AG10803 (cell line): ENCODE results near the gene SSBP4.

Source experiments
- DNase-seq: peaks from one replicate; pipeline ENCODE4 v3.0.0; 2010; ENCODE audit warnings: low read depth
- H3K4me3 ChIP-seq: 2 replicates; pipeline ENCODE4 v1.5.1; 2011; ENCODE audit warnings: mild to moderate bottlenecking, low read length, control low read depth
- TF ChIP-seq, protein P1 (sequence below): conservative IDR thresholded peaks from 2 replicates; pipeline ENCODE4 v1.5.1; 2011; ENCODE audit warnings: mild to moderate bottlenecking, low read length, control low read depth, inconsistent platforms

Gene SSBP4

DNA sequence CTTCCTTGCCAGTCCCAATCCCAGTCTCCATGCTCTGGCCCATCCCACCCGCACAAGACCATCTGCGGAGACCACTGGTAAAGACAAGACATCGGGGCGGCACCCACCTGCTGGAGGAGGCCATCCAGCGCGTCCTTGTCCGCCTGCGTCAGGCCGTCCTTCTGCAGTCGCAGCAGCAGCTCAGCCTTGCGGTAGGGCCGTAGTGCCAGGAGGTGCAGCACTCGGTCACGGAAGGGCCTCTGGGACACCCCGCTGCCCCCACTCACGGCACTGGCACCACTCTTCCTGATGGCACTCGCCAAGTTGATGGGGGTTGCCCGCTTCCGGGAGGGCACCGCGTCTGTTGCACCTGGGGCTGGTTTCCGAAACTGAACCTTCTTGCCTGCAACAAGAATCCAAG is 42.3 kb downstream of the SSBP4 start:
- TF ChIP-seq, protein P1, sequence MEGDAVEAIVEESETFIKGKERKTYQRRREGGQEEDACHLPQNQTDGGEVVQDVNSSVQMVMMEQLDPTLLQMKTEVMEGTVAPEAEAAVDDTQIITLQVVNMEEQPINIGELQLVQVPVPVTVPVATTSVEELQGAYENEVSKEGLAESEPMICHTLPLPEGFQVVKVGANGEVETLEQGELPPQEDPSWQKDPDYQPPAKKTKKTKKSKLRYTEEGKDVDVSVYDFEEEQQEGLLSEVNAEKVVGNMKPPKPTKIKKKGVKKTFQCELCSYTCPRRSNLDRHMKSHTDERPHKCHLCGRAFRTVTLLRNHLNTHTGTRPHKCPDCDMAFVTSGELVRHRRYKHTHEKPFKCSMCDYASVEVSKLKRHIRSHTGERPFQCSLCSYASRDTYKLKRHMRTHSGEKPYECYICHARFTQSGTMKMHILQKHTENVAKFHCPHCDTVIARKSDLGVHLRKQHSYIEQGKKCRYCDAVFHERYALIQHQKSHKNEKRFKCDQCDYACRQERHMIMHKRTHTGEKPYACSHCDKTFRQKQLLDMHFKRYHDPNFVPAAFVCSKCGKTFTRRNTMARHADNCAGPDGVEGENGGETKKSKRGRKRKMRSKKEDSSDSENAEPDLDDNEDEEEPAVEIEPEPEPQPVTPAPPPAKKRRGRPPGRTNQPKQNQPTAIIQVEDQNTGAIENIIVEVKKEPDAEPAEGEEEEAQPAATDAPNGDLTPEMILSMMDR = no peak
- H3K4me3 ChIP-seq = no peak overlapping the region
- DNase-seq = no peak

DNA sequence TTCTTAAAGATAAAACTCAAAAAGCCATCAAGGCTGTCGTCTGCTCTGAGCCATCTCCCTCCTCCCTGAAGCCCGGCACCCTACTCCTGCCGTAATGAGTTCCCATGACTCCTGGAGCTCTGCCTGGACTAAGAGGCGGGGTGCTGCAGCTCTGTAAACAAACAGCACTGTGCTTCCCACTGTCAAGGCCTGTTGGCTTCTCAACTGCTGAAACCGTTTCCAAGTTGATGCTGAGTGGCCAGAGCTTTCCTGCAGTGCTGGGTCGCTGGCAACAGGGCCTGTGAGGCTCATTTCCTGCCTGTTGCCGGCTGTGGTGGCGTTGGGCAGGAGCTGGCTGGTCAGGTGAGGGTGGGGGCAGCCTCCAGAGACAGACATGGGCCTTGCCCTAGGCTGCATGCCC is 45.4 kb downstream of the SSBP4 start:
- no peak overlapping the region for H3K4me3 ChIP-seq
- TF ChIP-seq, protein P1 = no peak
- DNase-seq = peak; percentile 90

DNA sequence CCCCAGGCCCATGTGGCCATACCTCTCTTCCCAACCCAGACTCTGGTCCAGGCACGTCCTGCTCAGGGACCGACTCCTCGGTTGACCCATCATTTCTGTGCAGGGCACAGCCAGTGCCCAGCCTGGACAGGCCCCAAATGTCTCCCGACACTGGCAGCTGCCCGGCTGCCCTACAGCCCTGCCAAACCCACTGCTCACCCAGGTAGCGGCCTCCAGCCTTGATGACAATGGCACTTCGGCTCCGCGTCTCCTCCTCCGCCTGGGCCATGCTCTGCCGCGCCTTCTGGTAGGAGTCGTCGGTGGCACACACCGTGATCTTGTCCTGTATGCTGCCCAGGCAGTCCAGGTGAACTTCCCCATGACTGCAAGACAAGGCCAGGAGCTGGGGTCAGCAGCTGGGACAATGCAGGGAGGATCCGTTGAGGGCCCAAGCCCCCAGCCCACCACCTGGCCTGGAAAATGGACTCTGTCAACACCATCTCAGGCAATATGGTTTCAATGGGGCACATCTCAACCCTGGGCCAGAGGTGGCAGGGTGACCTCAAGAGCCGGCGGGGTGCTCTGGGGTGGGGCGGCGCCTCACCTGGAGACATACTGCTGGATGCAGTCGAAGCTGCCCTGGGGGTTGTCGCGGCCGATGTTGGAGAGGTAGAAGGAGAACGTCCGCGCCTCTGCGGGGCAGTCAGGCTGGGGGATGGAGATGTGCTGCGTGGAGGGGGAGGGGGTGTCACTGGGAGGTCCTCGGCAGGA is 46.2 kb downstream of the SSBP4 start:
- no peak overlapping the region for H3K4me3 ChIP-seq
- DNase-seq = no peak

DNA sequence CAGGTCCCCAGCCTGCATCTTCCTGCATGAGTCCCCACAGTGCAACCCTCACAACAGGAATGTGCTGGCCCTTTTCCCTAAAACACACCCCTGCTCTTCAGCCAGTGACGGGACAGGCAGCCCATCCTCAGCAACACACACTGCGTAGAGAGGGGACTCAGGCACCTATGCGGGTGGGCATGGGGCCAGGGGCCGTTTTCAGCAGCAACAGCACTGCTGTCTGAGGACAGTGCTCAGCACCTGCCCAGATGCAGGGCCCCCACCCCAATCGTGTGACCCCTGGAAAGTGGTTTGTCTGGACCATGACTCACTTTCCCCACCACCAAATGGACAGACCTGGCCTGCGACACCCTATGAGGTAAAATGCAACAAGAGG is 46.8 kb downstream of the SSBP4 start:
- DNase-seq = no peak
- no peak overlapping the region for H3K4me3 ChIP-seq
- TF ChIP-seq, protein P1 = no peak

More for the DNA sequence above, 46.2 kb downstream of the SSBP4 start:
- TF ChIP-seq, protein P1 = no peak

DNA sequence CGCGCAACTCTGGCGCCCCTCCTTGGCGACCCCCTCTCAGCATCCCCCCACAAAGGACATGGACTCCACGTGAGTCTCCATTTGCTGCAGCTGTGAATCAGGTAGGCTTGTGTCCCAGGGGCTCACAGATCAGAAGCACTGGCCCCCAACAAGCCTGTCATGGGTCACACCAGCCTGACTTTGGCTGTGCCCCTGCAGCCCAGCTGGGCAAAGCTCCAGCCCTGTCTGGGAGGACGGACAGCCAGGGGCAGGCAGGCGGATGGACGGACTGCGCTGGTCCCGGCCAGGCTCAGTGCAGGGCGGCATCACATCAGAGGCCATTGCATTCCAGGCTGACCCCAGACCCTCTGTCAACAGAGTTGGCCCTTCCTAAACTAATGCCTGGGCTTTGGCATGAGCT is 47.2 kb downstream of the SSBP4 start:
- TF ChIP-seq, protein P1 = no peak
- DNase-seq = no peak
- no peak overlapping the region for H3K4me3 ChIP-seq

DNA sequence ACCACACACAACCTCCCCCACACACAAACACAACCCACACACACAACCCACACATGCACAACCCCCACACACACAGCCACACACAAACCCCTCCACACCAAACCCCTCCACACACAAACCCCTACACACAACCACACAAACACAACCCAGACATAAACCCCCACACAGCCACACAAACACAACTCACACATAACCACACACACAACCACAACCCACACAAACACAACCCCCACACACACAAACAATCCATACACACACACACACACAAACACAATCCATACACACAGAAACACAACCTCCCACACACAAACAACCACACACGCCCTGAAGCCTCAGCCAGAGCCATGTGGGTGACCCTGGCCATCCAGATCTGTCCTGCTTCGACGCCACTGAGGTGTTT is 48.8 kb downstream of the SSBP4 start:
- no peak overlapping the region for H3K4me3 ChIP-seq
- TF ChIP-seq, protein P1 = no peak
- DNase-seq = no peak

DNA sequence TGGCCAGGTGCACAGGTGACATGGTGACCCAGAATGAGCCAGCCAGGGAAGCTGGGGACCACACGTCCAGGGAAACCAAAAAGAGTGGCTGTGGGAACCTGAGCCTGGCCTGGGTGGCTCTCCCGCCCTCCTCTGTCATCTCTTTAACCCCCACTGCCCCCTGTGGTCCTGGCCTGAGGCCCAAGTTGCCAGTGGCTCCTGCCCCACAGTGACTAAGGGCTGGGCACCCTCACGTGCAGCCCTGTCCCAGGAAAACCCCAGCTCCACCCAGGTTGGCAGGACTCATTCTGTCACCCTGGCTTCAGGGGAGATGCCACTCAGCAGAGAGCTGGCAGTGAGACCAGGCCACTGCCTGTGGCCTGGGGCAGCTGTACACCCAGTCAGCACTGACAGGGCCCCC is 49.3 kb downstream of the SSBP4 start:
- DNase-seq = no peak

More for the DNA sequence above, 49.3 kb downstream of the SSBP4 start:
- H3K4me3 ChIP-seq = no peak overlapping the region
- TF ChIP-seq, protein P1 = no peak
